Mammary epithelial cell (primary cell): ENCODE data around the gene PCSK5.

Experiments
- CTCF ChIP-seq, 2 donors: IDR thresholded peaks in 1 of 2; conservative IDR thresholded peaks in 1 of 2; 2 replicates each; pipeline ENCODE4 v1.5.1; 2011 to 2012; ENCODE audit warnings: inconsistent platforms in 2 of 2, low read length in 2 of 2, mild to moderate bottlenecking in 2 of 2, control low read depth in 1 of 2, low read depth in 1 of 2; ENCODE audit not compliant: insufficient read depth in 1 of 2; ENCODE audit errors: extremely low read depth in 1 of 2
- EZH2 ChIP-seq: IDR thresholded peaks from 2 replicates; pipeline ENCODE4 v1.6.1; 2012; ENCODE audit warnings: low read length, inconsistent platforms, borderline replicate concordance

- TF ChIP-seq EZH2 (no peak), CTCF (conservative IDR thresholded peaks at IDR 0.05 in 1 of 2, IDR thresholded peaks at IDR 0.05 in 1 of 2; ENCODE audit: extremely low read depth in 1 of 2, insufficient read depth in 1 of 2, low read depth in 1 of 2, low read length in 2 of 2) (no peak)
Measured at GRCh38 chr9:76206821-76207220, 316.3 kb downstream of the PCSK5 start.
